GM12872 (cell line): Measurements from ENCODE around the gene WDR36.

Source experiments
- TF ChIP-seq, protein P1 (sequence below): IDR thresholded peaks from 3 replicates; pipeline ENCODE4 v1.5.1; 2011; ENCODE audit warnings: low read depth, mild to moderate bottlenecking, low read length, moderate library complexity; ENCODE audit not compliant: insufficient read depth

WDR36 gene

GRCh38 chr5:111151998-111152397, 59.9 kb downstream of the WDR36 start:
- TF ChIP-seq, protein P1, sequence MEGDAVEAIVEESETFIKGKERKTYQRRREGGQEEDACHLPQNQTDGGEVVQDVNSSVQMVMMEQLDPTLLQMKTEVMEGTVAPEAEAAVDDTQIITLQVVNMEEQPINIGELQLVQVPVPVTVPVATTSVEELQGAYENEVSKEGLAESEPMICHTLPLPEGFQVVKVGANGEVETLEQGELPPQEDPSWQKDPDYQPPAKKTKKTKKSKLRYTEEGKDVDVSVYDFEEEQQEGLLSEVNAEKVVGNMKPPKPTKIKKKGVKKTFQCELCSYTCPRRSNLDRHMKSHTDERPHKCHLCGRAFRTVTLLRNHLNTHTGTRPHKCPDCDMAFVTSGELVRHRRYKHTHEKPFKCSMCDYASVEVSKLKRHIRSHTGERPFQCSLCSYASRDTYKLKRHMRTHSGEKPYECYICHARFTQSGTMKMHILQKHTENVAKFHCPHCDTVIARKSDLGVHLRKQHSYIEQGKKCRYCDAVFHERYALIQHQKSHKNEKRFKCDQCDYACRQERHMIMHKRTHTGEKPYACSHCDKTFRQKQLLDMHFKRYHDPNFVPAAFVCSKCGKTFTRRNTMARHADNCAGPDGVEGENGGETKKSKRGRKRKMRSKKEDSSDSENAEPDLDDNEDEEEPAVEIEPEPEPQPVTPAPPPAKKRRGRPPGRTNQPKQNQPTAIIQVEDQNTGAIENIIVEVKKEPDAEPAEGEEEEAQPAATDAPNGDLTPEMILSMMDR = no peak

- TF ChIP-seq, protein P1 = no peak
Observed at GRCh38 chr5:111153483-111153882, 61.3 kb downstream of the WDR36 start.

- TF ChIP-seq, protein P1 = no peak
Observed at GRCh38 chr5:111153945-111154344, 61.8 kb downstream of the WDR36 start.

- TF ChIP-seq, protein P1 = peak; percentile 100
Observed at GRCh38 chr5:111158105-111158744, 66.1 kb downstream of the WDR36 start.

DNA sequence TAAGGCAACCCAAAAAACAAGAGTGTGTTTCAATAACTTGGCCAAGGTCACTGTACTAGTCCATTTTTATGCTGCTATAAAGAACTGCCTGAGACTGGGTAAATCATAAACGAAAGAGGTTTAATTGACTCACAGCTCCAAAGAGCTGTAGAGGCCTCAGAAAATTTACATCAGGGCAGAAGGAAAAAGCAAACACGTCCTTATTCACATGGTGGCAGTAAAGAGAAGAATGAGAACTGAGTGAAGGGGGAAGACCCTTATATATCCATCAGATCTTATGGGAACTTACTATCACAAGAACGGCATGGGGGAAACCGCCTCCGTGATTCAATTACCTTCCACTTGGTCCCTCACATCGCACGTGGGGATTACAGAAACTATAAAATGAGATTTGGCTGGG, 67.7 kb downstream of the WDR36 start:
- TF ChIP-seq, protein P1 = no peak

DNA sequence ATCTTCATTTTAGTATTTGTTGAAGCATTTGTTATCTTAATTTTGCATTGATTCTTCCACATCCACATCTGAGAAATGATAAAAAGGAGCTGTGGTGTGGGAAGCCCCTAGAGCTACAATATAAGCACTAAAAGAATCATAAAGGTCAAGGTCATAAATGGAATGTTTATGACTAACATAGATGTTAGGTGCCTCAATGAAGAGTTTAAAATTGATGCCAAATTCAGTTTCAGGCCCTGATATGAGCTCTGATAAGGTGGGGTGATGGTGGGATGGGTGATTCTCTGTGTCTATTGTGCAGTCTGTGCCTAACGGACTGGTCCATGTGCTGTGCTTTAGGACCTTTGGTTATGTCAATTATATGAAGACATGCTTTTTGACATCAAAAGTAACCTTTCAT, 70.9 kb downstream of the WDR36 start:
- TF ChIP-seq, protein P1 = no peak

DNA sequence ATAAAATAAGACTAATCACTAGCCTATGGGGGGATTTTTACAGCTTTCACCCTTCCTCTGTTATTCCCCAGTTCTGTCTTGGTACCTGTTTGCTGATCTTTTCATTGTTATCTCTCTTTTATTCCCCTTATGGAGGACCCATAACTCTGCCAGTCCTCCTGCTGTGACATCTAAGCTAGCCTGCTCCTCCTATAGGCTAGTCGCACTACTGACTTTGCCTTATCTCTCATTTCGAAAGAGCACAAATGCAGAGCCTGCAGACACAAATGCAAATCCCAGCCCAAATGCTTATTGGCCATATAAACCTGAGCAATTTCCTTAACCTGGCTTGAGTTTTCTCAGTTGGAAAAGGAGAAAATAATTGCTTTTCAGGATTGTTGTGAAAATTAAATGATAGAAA, 72.9 kb downstream of the WDR36 start:
- TF ChIP-seq, protein P1 = no peak
